Tongue (tissue), 2 donors: ENCODE data around the gene KIF2C. TPM values are rescaled to one million over a fixed set of nuclear protein-coding genes. Genes with fewer than 3 reads are reported as not detected.
A peak's percentile ranks its signal among the peaks of the same experiment; 100 is the strongest.
"Not testable (repeated sequence)": the region's sequence is repeated elsewhere in the genome, so short reads cannot be mapped to it uniquely, and the experiment has no call there.

Experiments
- DNase-seq: peaks from one replicate; pipeline ENCODE4 v3.0.0-alpha.2; 2015
- total RNA-seq: library from RNA; depleted of rRNA; stranded (reverse); fragments of >200 nt; gene quantifications from one replicate; pipeline ENCODE4 v1.2.3, GENCODE V29; 2014

The KIF2C gene
- total RNA-seq, 1 donor from 2014 or later = 12.5 TPM

DNA sequence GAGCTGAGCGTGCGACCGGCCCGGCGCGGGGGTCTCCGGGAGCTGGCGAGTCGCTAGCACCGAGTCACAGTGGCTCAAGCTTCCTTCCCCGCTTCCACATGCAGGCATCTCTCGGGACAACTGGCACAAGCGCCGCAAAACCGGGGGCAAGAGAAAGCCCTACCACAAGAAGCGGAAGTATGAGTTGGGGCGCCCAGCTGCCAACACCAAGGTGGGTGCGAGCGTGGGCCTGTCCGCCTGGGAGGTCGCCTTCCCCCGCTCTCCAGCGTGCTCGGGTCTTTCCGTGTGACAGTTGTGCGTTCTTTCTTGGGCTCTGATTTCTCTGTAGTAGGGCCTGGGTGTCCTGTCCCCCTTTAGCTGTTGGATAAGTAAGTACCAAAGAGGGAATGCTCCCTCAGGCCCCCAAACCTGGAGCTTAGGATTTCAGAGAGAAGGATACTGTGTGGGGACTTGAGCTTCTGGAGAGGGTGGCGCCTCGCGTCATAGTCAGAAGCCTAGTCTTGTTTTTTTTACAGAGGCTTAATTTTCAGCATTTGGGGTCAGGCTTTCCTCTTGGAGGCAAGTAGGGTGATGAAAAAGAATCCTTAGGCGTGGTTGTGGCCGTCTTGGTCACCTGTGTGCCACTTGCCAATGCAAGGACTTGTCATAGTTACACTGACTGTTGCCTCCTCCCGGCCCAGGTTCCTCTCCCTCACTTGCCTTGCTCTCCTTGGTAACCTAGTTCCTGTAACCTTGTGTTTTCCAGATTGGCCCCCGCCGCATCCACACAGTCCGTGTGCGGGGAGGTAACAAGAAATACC lies 36.5 kb downstream of the KIF2C start:
- DNase-seq = peak; percentile 34

DNA sequence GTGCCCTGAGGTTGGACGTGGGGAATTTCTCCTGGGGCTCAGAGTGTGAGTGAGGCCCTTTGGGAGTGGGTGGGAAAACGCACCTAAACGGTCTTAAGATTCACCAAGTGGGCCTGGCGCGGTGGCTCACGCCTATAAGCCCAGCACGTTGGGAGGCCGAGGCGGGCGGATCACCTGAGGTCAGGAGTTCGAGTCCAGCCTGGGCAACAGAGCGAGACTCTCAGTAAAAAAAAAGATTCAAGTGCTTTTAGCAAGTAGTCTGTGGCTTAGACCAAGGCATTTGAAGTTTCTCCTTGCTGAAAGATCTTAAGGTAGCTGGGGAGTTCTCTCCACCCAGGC lies 37.1 kb downstream of the KIF2C start:
- no peak for DNase-seq

DNA sequence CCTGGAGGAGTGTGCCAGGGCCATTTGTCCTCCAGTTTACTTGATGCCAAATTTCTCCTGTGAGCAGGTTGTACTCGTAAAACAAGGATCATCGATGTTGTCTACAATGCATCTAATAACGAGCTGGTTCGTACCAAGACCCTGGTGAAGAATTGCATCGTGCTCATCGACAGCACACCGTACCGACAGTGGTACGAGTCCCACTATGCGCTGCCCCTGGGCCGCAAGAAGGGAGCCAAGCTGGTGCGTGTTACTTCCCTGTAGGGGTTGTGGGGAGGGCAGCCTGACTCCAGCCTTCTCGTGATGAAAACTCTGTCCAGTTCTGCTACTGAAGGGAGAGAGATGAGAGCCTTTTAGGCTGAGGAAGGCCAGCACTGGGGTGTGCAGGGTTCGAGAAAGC lies 37.9 kb downstream of the KIF2C start:
- DNase-seq = no peak

DNA sequence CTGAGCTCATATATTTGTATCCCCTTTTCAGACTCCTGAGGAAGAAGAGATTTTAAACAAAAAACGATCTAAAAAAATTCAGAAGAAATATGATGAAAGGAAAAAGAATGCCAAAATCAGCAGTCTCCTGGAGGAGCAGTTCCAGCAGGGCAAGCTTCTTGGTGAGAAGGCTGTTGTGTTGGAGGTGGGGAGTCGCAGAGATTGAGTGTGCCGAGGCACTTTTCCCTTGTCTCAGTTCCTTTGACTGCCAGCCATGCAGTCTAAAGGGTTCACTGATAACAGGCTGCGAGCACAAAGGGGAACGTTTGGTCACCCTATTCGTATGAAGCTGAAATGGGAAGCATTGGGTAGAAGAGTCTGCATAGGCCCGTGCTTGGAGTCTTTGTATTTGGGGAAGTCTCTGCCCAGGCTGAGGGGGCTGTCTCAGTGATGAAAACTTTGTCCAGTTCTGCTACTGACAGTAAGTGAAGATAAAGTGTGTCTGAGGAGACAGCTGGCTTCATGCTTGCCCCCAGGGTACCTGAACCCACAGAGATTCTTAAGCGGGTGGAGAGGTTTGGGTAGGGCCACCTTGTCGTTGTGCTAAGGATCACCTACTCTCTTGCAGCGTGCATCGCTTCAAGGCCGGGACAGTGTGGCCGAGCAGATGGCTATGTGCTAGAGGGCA lies 38.5 kb downstream of the KIF2C start:
- no peak for DNase-seq

DNA sequence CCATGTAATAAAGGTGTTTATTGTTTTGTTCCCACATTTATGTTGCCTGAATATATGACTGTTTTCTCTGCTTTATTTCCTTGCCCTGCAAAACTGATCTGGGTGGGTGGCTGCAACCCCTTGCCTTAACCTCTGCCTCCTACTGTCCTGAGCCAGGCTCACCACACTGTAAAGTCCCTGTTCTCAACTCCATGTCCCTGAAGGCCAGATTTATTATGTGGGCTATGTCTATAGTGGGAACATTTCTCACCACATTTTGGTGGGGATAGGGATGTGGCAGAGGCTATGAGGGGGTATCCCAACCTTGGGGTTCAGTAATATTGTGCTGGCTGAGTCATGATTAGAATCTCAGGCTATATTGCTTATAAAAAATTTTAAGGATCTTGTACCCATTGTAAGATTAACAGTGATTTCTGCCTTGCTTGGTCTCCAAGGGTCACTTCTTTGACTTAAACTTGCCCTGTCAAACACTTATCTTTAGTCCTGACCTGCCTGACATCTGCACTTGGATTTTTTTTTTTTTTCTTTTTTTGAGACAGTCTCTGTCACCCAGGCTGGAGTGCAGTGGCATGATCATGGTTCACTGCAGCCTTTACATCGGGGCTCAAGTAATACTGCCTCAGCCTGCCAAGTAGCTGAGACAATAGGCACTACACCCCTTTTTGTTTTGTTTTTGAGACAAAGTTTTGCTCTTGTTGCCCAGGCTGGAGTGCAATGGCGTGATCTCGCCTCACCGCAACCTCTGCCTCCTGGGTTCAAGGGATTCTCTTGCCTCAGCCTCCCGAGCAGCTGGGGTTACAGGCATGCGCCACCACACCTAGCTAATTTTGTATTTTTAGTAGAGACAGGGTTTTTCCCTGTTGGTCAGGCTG lies 39.3 kb downstream of the KIF2C start:
- no peak for DNase-seq

DNA sequence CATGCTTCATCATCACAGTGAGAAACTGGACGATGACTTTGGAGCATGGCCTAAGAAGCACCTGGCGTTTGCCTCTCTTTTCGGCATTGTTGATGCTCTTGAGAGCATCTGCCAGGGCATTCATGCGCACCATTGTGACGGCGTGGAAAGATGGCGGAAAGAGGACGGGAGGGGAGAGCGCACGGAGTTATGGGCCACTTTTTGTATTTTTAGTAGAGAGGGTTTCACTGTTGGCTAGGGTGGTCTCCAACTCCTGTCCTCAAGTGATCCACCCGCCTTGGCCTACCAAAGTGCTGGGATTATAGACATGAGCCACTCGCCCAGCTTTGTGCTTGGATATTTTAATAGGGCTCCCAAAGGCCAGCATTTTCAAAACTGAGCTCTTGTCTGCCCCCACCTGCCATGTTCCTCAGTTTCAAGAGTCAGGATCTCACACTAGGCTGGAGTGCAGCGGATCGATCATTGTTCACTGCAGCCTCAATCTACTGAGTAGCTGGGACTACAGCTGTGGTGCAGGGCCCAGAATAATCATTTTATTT lies 41.0 kb downstream of the KIF2C start:
- DNase-seq = no peak

DNA sequence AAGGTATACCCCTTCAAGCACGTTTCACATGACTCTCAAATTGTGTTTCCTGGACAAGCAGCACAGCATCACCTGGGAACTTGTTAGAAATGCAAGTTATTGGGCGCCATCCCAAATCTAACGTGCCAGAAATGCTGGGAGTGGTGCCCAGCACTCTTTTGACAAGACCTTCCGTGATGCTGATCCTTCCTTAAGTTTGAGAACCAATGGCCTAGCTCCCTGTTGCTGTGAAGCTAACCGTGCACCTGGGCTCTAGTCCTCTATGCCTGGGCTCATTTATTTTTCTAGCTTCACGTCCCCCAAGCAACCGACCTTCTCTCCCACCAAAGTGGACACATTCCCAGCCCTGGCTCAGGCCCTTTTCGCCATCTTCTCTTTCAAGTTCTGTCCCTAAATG lies 44.1 kb downstream of the KIF2C start:
- peak; percentile 40 for DNase-seq

DNA sequence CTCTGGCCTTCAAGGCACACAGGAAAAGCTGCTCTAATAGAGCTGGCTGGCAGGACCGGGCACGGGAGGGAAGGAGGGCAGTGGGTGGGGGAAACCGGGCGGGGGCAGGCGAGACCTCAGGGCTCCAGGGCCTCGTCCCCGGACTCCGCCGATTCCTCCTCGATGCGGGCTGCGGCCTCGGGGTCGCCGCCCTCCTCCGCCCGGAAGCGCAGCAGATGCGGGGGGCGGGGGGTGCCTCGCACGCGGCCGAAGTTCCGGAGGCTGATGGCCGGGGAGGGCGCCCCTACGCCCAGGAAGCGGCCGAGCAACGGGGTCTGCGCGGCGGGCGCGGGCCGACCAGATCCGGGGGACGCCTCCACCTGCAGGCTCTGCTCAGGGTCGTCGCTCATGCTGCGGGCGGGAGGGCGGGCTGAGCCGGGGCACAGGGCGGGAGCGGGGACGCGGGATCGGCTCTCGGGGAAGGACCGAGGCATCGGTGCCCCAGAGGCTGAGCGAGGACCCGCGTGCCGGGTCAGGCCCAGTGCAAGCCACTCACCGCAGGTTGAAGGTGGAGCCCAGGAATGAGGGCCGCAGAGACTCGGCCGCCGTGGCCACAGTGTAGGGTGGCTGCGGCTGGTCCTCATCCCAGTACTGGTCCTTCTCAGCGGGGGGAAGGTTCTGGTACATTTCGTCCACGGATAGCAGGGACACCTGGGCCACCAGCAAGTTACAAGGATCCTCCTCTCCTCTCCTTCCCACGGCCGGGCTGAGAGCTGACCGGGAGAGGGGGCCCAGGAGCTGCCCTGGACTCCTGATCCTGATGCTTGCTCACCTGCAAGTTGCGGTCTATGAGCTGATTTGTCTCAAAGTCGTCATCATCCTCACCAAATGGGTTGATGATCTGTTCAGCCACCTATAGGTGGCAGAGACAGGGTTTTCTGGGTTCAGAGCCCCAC lies 44.7 kb downstream of the KIF2C start:
- DNase-seq = peak; percentile 39

DNA sequence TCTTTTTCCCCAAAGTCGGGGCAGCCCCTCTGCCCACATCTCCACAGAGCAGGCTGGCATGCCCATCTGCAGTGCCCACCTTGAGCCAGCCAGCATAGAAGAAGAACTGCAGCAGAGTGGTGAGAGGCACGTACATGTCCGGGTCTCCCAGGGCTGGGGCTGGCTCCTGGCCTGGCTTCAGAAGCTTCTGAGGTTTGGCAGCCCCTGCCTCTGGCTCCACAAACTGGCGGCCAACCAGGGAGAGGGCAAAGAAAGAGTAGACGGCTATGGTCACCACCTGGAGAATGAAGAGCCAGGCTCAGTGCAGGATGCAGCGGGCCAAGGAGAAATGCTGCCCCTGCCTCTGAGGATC lies 45.4 kb downstream of the KIF2C start:
- no peak for DNase-seq

DNA sequence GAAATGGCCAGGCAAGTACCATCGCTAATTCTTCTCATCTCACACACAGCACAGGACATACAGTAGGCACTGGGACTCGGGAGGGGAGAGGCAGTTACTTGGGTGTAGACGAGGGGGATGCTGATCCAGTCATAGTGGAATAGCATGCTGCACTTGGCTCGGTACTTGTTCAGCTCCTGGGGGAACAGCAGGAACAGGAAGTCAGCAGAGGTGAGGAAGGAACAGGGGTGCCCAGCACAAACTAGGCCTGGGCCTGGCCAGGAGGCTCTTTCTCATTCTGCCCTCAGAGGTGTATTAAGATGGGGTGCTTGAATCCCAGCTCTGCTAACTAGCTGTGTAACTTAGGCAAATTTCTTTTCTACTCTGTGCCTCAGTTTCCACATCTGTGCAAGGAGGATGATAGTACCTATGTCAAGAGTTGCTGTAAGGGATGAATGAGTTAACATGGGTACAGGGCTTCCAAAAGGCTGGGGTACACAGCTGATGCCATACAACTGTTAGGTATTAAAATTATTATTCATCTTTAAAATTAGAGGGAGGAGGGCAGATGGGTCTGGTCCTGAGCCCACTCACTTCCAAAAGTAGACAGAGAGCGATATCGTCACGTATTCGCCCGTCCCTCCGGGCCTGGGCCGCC lies 46.0 kb downstream of the KIF2C start:
- no peak for DNase-seq

DNA sequence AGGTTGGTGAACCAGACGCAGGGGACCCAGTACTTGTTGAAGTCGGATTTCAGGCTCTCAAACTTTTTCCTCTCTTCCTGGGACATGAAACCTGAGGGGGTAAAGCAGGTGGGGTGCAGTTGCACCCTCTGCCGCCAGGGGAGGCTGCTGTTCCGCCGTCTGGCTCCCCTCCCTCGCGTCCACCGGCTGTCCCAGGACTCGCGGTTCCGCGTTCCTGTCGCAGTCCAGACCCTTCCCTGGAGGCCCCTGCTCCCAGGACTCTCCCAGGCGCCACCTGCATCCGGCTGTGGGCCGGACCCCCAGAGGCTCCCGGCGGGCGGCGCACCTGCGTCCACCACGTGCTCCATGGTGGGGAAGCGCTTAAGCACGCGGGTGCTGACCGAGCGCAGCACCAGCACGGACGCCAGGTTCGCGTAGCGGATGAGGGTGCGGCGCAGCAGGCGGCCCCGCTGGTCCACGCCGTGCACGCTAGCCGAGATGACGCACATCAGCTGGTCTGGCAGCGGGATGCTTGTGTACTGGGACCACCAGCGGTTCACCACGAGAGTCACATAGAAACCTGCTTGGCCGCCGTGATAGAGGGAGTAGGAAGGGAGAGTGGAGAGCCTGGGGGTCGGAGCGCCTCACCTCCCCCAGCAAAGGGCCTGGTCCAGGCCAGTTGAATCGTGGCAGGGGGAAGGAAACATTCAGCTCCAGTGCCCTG lies 46.7 kb downstream of the KIF2C start:
- peak; percentile 81 for DNase-seq

DNA sequence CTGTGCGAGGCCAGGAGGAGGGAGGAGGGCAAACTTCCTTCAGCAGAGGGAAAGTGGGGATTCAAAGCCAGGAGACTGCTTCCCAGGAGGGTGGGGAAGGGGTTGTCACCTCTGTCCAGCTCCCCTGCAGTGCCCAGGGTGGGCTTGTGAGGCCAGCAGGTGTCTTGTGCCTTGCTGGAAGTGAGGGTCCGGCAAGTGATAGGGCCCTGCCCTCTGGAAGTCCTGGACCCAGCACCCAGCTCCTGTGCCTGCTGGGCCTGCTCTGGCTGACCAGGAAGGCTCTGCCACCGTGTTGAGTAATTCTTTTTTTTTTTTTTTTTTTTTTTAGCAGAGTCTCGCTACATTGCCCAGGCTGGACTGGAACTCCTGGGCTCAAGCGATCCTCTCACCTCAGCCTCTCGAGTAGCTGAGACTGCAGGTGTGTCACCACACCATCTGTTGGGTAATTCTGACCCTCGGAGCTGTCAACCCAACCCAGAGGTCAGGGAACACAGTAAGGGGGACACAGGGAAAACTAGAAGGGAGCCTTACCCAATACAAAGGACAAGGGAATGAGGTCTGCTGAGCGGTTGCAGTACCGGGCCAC lies 47.3 kb downstream of the KIF2C start:
- no peak for DNase-seq

DNA sequence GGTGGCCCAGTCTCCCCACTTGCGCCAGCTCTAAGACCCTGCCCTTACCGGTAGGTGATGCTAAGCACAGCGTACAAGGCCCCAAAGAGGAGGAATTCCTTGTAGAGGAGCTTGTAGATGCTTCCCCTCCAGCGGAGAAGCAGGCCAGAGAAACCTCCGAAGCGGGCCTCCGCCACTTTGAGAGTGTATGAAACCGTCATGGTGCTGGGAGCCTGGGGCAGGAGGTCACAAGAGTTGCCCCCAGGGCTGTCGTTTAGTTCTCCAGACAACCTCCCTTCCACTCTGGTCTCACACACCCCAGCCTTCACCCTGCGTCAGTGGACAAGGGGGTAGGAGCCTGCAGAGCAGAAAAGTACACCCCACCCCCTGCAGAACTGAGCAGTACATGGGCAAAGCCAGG lies 47.9 kb downstream of the KIF2C start:
- DNase-seq = no peak

DNA sequence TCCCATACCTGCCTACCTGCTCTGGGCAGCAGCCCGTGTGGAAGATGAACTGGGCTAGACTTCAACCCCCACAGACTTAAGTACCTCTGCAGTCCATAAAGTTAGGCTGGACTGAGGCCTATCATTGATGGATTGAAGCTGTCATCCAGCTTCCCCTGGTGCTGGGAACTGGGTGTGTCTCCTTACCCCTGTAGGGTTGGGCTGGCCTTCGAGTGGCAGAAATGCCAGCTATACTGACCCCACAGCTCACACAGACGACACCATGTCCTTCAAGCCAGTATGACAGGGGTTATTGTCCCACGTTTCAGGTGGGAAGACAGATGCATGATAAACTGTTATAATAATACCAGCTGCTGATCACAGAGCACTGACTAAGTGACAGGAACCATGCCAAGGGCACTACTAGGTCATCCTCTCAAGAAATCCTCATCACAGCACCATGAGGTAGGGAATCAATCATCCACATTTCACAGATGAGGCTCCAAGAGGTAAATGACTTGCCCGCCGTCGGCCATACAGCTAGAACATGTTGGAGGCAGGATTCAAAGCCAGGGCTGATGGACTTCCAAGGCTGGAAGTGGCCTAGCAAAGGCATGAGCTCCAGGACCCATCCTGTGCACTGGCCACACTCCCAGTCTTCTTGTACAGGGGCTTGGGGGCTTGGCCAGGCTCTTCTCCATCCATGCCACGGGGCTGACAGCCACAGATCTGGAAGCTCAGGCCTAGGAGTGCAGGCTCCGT lies 48.7 kb downstream of the KIF2C start, which contains the start of gene BEST4:
Gene BEST4 (minus strand): TSS at position 51 of the 741 bp plus-strand sequence. CDS start 465 bp downstream, outside the sequence.
- DNase-seq = no peak

DNA sequence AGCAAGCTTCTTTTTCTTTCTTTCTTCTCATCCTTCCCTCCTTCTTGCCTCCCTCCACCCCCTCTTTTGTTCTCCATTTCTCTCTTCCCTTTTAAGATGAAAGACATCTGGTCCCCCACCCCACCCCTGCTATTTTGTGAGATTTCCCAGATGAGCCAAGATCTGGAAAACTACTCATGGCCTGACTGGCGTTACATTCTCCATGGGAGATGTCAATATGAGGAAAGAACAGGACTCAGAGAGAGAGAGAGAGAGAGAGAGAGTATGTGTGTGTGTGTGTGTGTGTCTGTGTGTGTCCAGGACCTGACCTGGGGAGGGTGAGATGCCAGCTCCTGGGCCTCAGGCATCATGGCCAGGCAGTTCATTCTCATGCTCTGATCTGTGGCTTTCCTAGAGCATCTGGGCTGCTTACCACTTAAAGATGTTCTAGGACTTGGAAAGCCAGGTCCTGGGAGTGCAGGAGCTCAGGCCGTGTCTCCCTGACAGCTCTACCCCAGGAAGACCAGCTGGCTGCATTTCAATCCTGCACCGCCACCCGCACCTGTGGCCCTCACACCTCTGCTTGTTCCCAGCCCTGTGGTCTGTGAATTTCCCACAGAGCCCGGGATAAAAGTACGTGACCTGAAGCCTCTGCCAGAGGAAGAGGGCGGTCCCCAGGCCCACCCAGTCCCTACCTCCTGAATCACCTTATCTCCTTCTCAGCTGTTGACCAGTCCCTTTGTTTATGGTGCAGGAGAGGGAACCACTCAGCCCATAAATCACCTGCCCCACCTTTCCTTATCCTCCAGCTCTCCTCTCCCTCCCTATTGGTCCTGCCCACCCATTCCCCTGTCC lies 51.5 kb downstream of the KIF2C start:
- DNase-seq = peak; percentile 55

DNA sequence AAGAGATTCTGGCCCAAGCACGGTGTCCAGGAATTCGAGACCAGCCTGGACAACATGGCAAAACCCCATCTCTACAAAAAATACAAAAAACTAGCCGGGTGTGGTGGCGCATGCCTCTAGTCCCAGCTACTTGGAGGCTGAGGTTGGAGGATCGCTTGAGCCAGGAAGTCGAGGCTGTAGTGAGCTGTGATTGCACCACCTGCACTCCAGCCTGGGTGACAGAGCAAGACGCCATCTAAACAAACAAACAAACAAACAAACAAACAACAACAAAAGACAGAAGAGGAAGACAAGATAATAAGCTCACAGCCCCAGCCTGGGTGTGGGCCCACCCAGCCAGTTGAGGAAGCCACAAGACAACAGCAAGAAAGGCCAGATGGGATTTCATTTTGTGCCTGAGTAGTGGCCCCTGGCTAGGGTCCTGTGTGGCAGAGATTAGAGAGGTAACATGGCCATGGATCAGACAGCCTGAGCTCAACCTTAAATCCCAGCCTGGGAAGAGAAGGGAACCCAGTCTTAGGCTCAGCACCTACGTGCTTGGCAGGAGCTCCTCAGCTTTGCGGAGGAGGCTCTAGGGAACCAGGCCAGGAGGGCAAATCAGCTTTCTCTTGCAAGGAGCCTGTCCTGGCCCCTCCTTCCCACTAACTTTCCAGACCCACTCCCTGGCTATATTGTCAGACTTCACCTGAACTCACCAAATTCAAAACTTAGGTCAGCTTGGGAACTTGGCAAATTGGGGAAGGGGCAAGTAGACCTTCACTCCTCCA lies 53.3 kb downstream of the KIF2C start:
- no peak for DNase-seq

DNA sequence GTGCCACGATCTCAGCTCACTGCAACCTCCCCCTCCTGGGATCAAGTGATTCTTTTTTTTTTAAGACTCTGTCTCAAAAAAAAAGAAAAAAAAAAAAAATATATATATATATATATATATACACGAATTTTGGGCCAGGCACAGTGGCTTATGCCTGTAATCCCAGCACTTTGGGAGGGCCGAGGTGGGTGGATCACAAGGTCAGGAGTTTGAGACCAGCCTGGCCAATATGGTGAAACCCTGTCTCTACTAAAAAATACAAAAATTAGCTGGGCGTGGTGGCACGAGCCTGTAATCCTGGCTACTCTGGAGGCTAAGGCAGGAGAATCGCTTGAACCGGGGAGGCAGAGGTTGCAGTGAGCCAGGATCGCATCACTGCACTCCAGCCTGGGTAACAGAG lies 58.2 kb downstream of the KIF2C start:
- not testable (repeated sequence) for DNase-seq
